NCI-H510A treated with DMSO at 0.1 percent for 48 hours (cell line): ENCODE results near the gene MBOAT2.
"Not testable (repeated sequence)": the region's sequence is repeated elsewhere in the genome, so short reads cannot be mapped to it uniquely, and the experiment has no call there.

ENCODE experiments used
- DNase-seq: peaks from one replicate; lab custom pipeline; 2025; lab: John Stamatoyannopoulos, UW

The MBOAT2 gene

DNA sequence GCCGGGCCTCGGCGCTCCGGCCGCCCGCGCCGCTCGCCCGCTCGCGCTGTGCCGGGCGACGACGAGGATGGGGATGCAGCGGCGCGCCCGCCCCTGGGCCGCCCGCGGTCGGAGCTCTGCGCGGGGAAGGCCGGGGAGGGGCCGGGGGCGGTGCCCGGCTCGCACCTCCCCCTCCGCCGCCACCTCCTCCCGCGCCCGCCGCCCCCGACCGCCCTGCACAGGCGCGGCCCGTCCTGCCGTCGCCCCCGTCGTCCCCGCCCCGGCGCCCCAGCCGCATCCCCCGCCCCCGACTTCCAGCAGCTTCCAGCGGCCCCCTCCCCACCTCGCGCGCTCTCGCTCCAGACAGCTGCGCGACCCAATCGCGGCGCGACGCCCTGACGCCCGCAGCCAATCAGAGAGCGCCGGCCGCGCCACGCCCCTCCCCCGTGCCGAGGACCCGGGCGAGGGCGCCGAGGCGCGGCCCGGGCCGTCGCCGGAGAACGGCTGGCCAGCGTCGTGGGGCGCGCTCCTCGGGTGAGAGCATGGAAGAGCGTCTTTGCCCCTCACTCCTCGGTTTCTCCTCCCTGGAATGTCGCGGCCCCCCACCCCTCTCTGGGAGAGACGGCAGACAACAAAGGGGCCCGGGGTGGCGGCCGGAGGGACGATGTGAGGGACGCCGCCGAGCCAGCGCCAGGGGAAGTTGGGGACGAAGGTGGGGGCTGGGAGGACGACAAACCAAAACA lies at the start of gene MBOAT2:
TSS of gene MBOAT2 (minus strand) at position 69 of the 722 bp plus-strand sequence. CDS start 70 bp downstream, outside the sequence.
- DNase-seq: peak; percentile 98

- DNase-seq: no peak
Observed at GRCh38 chr2:9052821-9053533, 49.5 kb upstream of the MBOAT2 start.

DNA sequence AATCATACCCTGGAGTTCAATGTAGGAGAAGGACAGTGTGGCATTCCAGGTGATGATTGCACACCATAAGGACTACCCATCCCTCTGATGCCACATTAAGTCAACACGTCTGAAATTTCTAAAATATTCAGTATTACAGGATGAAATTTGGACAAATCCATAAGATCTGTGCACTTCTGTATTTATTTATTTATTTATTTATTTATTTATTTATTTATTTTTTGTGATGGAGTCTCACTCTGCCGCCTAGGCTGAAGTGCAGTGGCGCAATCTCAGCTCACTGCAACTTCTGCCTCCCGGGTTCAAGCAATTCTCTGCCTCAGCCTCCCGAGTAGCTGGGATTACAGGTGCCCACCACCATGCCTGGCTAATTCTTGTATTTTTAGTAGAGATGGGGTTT lies 48.0 kb upstream of the MBOAT2 start:
- DNase-seq: not testable (repeated sequence)

DNA sequence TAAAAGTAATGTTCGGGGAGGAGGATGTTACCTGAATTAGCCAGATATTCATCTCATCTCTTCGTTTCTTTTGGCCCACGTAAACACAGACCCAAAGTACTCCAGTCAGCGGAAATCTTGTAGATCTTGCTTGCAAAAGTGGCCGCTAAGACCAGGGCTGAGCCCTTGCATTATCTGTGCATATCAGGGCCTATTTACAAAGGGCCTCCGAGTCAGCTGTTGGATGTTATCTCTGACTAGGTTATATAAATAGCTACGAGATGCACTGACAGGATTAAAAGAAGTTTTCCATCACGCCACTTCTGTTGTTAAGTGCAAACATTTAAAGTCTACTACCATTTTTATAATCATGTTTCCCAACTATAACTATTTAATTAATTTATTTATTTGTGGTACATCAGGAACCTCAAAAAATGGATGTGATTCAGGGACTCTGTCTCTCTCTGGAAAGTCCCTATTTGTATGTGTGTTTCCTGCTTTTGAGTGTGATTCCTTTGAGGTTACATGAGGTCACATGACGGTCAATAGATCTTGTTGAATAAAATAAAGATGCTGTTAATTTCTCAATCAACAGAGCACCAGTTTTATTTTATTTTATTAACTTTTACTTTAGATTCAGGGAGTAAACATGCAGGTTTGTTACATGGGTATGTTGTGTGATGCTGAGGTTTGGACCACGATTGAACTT lies 46.8 kb upstream of the MBOAT2 start:
- no peak for DNase-seq

DNA sequence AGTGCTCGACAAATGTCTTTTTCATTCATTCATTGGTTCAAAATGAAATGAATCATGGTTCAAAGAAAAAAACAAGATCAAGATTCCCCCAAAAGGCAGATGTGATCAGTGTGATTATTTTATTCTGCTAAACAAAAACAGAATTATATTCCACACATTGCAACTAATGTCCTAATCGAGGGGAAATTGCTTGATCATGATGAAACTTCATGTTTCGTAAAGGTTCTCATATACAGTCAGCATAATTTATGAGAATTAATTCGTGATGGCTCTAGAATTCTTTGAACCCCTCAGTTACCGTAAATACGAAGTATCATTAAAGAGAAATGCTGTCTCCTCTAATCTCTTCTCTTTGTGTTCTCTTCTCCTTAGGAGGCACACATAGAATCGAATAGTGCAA lies 42.1 kb upstream of the MBOAT2 start:
- DNase-seq: no peak

DNA sequence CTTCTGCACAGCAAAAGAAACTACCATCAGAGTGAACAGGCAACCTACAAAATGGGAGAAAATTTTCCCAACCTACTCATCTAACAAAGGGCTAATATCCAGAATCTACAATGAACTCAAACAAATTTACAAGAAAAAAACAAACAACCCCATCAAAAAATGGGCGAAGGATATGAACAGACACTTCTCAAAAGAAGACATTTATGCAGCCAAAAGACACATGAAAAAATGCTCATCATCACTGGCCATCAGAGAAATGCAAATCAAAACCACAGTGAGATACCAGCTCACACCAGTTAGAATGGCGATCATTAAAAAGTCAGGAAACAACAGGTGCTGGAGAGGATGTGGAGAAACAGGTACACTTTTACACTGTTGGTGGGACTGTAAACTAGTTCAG lies 40.0 kb upstream of the MBOAT2 start:
- not testable (repeated sequence) for DNase-seq

- no peak for DNase-seq
Observed at GRCh38 chr2:9037166-9037565, 33.7 kb upstream of the MBOAT2 start.

DNA sequence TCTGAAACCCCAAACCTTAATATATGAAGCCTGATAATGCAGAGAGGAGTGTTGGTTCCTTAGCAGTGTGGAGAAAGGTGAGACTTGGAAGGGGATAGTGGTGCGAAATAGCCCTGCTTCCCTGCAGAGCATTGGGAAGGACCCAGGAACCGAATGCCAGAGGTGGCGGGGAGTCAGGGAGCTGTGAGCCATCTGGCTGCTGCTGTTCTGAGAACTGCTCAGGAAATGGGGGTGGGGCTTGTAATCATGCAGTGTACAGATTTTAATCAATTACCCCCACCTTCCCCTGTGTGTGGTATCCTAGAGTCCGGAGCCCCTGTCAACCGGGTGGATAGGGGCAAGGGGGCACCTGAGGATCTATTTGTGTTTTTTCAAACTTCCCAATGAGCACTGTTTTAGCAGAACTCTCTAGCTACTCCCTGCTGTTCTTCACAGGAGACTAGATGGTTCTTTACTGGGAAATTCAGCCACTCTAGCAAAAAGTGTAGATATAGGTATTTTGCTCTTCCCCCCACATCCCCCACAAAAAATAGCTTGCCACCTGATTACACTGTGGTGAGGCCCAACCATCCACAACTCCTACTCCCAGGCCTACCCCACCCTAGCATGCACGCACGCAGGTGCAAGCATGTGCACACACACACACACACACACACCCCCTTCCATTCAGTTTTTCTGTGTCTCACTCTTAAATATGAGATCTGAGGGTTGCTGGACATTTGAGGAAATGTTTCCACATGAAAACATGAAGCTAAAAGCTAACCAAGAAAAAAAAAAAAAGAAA lies 30.1 kb upstream of the MBOAT2 start:
- no peak for DNase-seq

DNA sequence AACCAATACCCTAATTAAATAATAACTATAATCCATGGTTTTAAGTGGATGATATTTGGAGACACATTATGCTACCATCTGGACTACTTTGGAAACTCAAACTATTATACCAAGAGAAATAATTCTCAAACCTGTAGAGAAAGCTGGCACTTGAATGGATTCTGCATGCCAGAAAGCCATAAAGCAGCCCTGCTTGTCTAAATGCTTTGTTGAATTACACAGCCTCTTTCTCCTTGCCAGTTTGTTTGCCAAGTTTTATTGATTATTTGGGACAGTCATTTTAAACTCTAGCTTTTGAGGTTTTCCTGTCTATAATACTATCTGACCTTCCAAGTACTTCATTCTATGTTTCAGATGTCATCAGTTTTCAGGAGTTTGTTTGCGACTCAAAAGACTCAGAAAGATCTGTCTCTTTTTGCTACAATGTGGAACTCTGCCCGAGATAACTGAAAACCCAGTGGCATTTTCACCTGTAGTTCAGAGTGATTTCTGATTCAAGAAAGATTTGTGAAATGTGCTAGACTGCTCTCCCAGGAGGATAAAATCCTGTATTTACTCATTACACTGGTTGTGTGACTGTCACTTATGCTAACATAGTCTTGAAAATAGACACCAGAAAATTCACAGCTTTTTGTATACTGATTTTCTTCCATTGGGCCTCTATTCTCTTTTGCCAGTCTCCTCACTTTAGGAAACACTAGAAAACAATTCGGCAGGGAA lies 29.2 kb upstream of the MBOAT2 start:
- DNase-seq: no peak

GRCh38 chr2:9032121-9032520 lies 28.6 kb upstream of the MBOAT2 start:
- no peak for DNase-seq

- DNase-seq: no peak
Observed at GRCh38 chr2:9031246-9031645, 27.8 kb upstream of the MBOAT2 start.

- no peak for DNase-seq
Observed at GRCh38 chr2:9030841-9031240, 27.4 kb upstream of the MBOAT2 start.

- no peak for DNase-seq
Observed at GRCh38 chr2:9030190-9030589, 26.7 kb upstream of the MBOAT2 start.

GRCh38 chr2:9029721-9030120 lies 26.2 kb upstream of the MBOAT2 start:
- DNase-seq: no peak

DNA sequence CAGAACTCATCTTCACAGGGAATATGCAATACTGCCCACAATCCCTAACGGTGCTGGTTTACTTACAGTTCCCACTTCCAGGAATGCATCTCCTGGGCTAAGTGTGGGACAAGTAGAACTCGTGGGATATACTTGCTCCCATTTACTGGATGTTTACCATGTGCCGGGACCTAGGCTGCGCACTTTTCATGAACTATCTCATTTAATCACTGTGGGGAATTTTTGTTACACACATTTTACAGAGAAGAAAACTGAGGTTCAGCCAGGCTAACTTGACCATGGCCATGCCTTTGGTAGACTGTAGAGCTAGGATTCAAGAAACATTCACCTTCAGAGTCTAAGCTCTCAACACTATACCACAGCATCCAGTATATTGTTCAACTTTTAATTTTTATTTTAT lies 24.4 kb upstream of the MBOAT2 start:
- DNase-seq: no peak

DNA sequence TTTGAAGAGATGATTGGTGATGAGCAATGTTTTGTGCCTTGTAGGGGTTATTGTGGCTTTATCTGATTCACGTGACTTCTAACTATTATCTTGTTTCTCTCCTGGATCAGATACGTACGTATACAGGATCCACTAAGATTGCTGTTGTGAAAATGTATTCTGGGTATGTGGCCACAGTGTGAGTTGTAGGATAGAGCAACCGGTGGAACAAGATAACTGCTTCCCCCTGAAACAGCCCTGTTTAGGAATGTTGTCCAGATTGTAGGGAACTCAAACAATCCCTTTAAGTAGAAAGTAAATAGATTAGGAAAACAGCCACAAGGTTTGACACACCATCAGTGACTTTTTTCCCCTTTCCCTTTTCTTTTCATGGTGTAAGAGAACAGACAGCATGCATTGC lies 22.3 kb upstream of the MBOAT2 start:
- DNase-seq: no peak

- DNase-seq: no peak
Observed at GRCh38 chr2:9024575-9024974, 21.1 kb upstream of the MBOAT2 start.

DNA sequence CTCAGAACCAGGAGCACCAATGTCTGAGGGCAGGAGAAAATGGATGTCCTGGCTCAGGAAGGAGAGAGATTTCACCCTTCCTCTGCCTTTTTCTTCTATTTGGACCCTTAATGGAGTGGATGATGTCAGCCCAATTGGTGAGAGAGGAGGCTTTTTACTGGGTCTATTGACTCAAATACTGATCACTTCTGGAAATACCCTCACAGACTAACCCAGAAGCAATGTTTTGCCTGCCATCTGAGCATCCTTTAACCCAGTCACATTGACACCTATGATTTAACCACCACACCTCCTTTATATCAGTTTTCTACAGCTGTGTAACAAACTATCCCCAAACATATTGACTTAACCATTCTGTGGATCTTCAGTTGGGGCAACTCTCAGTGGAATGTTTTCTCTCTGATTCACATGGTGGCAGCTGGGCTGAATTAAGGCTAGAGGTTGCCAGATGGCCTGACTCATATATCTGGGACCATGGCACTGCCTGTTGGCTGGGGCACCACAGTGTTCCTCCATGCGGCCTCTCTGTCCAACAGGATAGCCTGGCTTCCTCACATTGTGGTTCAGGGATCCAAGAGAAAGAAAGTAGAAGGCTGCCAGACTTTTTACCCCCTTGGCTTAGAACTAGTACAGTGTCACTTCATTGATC lies 18.2 kb upstream of the MBOAT2 start:
- no peak for DNase-seq

DNA sequence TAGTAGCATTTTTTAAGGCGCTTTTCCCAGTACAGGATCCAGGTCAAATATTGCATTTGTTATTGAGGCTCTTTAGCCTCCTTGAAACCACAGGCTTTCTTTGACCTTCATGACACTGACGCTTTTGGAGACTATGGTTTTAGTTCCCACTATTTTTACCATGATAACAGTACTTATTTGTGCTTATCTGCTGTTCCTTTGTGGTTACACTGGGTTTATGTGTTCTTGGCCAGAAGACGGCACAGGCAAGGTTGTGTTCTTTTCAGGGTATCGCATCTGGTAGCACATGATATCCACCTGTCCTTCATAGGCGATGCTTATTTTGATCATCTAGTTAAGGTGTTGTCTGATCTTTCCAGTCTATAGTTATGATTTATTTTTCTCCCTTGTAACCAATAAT lies 16.8 kb upstream of the MBOAT2 start:
- DNase-seq: no peak

DNA sequence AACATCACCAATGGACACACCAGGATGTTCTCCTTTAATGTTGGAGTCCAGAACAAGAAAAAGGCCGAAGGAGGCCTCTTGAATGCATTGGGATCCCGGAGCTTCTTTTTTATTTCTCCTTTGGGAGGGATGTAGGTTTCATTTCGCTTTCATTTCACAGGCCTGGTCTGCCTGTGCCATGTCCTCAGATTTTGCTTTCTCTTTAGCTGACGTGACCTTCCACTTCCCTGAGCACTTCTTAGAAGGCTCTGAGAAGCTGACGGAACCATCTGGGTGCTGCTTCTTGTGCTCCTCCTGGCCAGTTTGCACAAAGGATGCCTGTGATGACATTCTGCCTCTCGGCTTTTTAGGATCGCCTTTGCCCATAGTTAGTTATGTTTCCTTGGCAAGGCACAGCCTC lies 15.1 kb upstream of the MBOAT2 start:
- DNase-seq: no peak

DNA sequence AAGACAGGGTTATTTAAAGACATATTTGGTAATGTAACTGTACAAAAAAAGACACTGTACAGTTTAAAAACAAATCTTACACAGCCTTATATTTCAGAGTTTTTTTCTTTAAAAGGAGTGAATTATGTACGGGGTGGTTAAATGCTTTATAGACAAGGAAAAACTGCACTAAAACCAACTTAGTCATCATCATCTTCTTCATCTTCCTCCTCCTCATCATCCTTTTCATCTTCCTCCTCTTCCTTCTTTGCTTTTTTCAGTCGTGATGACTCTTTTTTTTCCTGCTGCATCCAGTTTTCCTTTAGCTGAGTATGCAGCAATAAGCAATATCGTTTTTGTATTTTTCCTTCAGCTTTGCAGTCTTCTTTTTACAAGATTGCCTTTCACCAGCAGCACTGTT lies 14.6 kb upstream of the MBOAT2 start:
- DNase-seq: no peak
